GM21390 (cell line): ENCODE measurements around the gene PLOD1.
"Not testable (repeated sequence)": the region's sequence is repeated elsewhere in the genome, so short reads cannot be mapped to it uniquely, and the experiment has no call there.

Source experiments
- ATAC-seq: cut with Tn5 transposase; IDR thresholded peaks from one replicate; pipeline ENCODE4 v1.9.1; 2021; ENCODE audit not compliant: unreplicated experiment

PLOD1 gene

GRCh38 chr1:11938722-11939526 is 4.4 kb downstream of the PLOD1 start:
- no peak for ATAC-seq

- ATAC-seq = not testable (repeated sequence)
Measured at GRCh38 chr1:11939794-11940193, 5.3 kb downstream of the PLOD1 start.

- ATAC-seq = no peak
Measured at GRCh38 chr1:11940260-11940921, 5.9 kb downstream of the PLOD1 start.

GRCh38 chr1:11942280-11942679 is 7.8 kb downstream of the PLOD1 start:
- no peak for ATAC-seq

GRCh38 chr1:11943619-11944018 is 9.1 kb downstream of the PLOD1 start:
- no peak for ATAC-seq

- ATAC-seq = no peak
Measured at GRCh38 chr1:11944358-11944931, 9.9 kb downstream of the PLOD1 start.

GRCh38 chr1:11946647-11947046 is 12.1 kb downstream of the PLOD1 start:
- no peak for ATAC-seq

- ATAC-seq = no peak
Measured at GRCh38 chr1:11948822-11949458, 14.4 kb downstream of the PLOD1 start.

GRCh38 chr1:11951901-11952300 is 17.4 kb downstream of the PLOD1 start:
- no peak for ATAC-seq

- no peak for ATAC-seq
Measured at GRCh38 chr1:11952455-11953109, 18.1 kb downstream of the PLOD1 start.

GRCh38 chr1:11955221-11955620 is 20.7 kb downstream of the PLOD1 start:
- no peak for ATAC-seq

- ATAC-seq = no peak
Measured at GRCh38 chr1:11957398-11957797, 22.9 kb downstream of the PLOD1 start.

- ATAC-seq = no peak
Measured at GRCh38 chr1:11957897-11958296, 23.4 kb downstream of the PLOD1 start.

GRCh38 chr1:11960276-11960675 is 25.8 kb downstream of the PLOD1 start:
- ATAC-seq = no peak

- no peak for ATAC-seq
Measured at GRCh38 chr1:11960715-11961114, 26.2 kb downstream of the PLOD1 start.

GRCh38 chr1:11961230-11961629 is 26.7 kb downstream of the PLOD1 start:
- no peak for ATAC-seq

- no peak for ATAC-seq
Measured at GRCh38 chr1:11963622-11964021, 29.1 kb downstream of the PLOD1 start.

- ATAC-seq = no peak
Measured at GRCh38 chr1:11964656-11965055, 30.1 kb downstream of the PLOD1 start.

GRCh38 chr1:11967028-11967547 is 32.6 kb downstream of the PLOD1 start:
- no peak for ATAC-seq

GRCh38 chr1:11970441-11971185 is 36.1 kb downstream of the PLOD1 start:
- no peak for ATAC-seq
